Effector memory CD4-positive, alpha-beta T cell (primary cell): ENCODE results near the gene KATNAL1.

Source experiments
- DNase-seq, 3 donors: peaks; one replicate each; pipeline ENCODE4 v3.0.0-alpha.2; 2020
- H3K27ac ChIP-seq: 2 replicates; pipeline ENCODE4 v1.7.0; 2013; ENCODE audit warnings: mild to moderate bottlenecking, low read length, moderate library complexity; ENCODE audit not compliant: insufficient read depth, poor library complexity, severe bottlenecking
- H3K27me3 ChIP-seq: replicated peaks from 2 replicates; pipeline ENCODE4 v1.7.0; 2013; ENCODE audit warnings: mild to moderate bottlenecking, low read length; ENCODE audit not compliant: insufficient read depth, control insufficient read depth, poor library complexity, severe bottlenecking
- H3K36me3 ChIP-seq: 2 replicates; pipeline ENCODE4 v1.7.0; 2013; ENCODE audit warnings: mild to moderate bottlenecking, low read length, moderate library complexity; ENCODE audit not compliant: control insufficient read depth, insufficient read depth
- H3K4me1 ChIP-seq: 2 replicates; pipeline ENCODE4 v1.7.0; 2013; ENCODE audit warnings: low read length, mild to moderate bottlenecking; ENCODE audit not compliant: control insufficient read depth, insufficient read depth, poor library complexity, severe bottlenecking
- H3K4me3 ChIP-seq: 2 replicates; pipeline ENCODE4 v1.7.0; 2013; ENCODE audit warnings: low read length, low read depth, mild to moderate bottlenecking; ENCODE audit not compliant: insufficient read depth, poor library complexity, severe bottlenecking
- H3K9me3 ChIP-seq: 2 replicates; pipeline ENCODE4 v1.7.0; 2013; ENCODE audit warnings: mild to moderate bottlenecking, low read length, moderate library complexity; ENCODE audit not compliant: control insufficient read depth

KATNAL1 gene

DNA sequence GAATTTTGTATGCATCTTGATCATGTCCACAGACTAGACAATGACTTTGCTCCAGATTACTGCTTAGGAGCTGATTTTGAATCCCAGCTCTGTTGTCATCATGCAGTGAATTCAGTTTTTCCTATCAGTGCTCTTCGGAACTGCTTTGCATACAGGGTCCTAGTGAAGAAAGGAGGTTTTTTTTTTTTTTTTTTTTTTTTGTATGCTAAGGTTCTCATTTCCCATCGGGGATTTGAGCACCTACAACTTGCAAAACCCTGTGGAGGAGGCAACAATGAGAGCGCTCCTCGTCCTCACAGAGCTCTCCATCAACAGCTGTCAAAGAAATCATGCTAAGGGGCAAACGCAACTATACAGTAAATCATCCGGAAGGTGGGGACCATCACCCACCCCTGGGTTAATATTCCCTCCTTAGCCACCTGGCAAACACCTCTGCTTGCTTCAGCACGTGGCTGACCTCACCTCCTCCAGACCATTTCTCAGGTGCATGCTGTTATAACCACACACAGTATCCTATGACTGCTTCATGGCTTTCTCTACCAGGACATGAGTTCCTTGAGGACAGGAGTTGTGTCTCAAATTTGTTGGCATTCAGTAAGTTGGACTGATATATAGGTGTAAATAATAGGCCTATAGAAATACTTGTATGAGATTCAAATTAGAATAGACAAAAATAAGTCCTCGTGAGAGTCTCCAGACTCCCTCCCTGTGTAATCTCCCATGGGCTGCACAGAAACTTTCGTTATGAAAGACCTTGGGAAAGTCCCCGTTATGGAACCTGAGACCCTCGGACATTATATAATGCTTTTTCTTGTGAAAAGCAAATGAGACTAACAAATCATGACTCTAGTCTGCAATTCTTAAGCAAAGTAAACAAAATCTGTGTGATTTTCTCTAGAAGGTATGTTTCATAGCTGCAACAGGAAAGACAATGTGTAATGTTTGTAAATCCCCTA lies 113.8 kb downstream of the KATNAL1 start:
- no peaks in the 10 kb centered on the region for H3K9me3 ChIP-seq
- H3K4me3 ChIP-seq, result no peak overlapping the region
- DNase-seq, result no peak
- no peaks in the 10 kb centered on the region for H3K36me3 ChIP-seq
- H3K27me3 ChIP-seq, result no peaks in the 10 kb centered on the region
- H3K27ac ChIP-seq, result no peak overlapping the region
- no peaks in the 10 kb centered on the region for H3K4me1 ChIP-seq

DNA sequence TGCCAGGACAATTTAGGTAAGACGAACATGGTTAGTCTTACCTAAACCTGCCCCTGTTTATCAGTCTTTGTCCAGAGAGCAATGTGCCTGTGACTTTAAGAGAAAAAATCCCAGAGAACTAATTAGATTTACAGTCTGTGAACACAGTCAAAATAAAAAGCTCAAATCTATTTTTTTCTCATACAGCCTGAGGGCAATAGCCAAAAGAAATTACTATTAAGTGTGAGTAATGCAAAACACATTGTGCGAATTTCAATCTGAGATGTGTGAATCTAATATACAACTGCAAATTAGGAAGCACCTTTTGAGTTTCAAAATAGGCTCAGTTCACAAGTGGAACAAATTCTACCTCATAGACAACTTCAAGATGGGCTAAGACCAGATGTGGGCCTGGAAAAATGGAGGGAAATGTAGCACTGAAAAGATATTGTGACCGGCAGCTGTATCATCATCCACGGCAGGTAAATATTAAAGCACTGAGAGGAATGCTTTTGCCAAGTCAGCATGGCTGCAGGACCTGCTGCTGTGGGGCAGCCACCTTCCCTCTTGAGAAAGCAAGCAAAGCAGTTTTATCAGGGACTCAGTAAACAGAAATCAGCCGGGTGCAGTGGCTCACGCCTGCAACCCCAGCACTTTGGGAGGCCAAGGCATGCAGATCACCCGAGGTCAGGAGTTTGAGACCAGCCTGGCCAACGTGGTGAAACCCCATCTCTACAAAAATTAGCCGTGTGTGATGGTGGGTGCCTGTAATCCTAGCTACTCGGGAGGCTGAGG lies 114.8 kb downstream of the KATNAL1 start:
- Histone ChIP-seq H3K27me3 (no peaks in the 10 kb centered on the region), H3K4me3 (no peak overlapping the region), H3K27ac (no peak overlapping the region), H3K4me1 (no peaks in the 10 kb centered on the region), H3K9me3 (no peaks in the 10 kb centered on the region), H3K36me3 (no peaks in the 10 kb centered on the region)
- no peak for DNase-seq

GRCh38 chr13:30191491-30192100 lies 115.8 kb downstream of the KATNAL1 start:
- H3K27ac ChIP-seq, result no peak overlapping the region
- no peaks in the 10 kb centered on the region for H3K9me3 ChIP-seq
- no peaks in the 10 kb centered on the region for H3K27me3 ChIP-seq
- no peak overlapping the region for H3K4me3 ChIP-seq
- H3K36me3 ChIP-seq, result no peaks in the 10 kb centered on the region
- H3K4me1 ChIP-seq, result no peaks in the 10 kb centered on the region
- DNase-seq, result no peak

GRCh38 chr13:30186634-30187415 lies 120.5 kb downstream of the KATNAL1 start:
- H3K4me3 ChIP-seq, result no peak overlapping the region
- no peaks in the 10 kb centered on the region for H3K36me3 ChIP-seq
- no peaks in the 10 kb centered on the region for H3K27me3 ChIP-seq
- no peak overlapping the region for H3K27ac ChIP-seq
- H3K4me1 ChIP-seq, result no peaks in the 10 kb centered on the region
- H3K9me3 ChIP-seq, result no peaks in the 10 kb centered on the region
- no peak for DNase-seq

- no peak for DNase-seq
- H3K4me3 ChIP-seq, result no peak overlapping the region
Observed at GRCh38 chr13:30181888-30182651, 125.3 kb downstream of the KATNAL1 start.

DNA sequence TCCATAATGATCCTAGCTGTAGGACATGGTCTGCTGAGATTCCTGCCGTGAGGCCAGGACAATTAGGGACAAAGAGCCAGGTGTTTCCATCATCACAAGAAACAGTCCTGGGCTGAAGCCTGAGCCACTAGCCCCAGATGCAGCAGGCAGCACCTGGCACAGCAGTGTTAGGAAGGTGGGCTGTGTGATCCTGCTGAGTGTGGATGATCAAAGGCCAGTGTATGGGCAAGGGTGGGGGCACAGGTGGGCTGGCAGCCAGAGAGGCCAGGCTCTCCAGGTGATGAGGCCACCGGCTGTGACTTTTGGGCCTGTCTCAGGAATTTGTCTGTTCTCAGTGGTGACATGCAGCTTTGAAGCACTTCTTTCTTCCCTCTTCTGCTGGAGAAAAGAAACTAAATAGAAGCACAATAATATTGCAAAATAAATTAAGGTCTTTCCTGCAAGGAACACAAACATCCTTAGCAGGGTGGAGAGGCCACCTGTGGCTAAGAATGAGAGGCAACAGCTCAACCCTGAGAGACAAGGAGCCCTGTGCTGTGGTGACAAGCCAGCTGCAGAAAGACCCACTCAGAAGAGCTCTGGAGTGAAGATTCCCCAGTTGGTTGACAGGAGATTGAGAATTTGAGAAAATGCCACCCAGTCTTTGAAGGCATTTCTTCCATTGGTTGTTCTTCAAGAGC lies 127.6 kb downstream of the KATNAL1 start:
- Histone ChIP-seq H3K9me3 (no peaks in the 10 kb centered on the region), H3K4me1 (no peaks in the 10 kb centered on the region), H3K36me3 (no peaks in the 10 kb centered on the region), H3K27me3 (no peaks in the 10 kb centered on the region), H3K27ac (no peak overlapping the region), H3K4me3 (no peak overlapping the region)
- DNase-seq, result no peak

More at GRCh38 chr13:30181888-30182651, 125.3 kb downstream of the KATNAL1 start:
- no peak overlapping the region for H3K27ac ChIP-seq
- no peaks in the 10 kb centered on the region for H3K4me1 ChIP-seq
- H3K36me3 ChIP-seq, result no peaks in the 10 kb centered on the region
- no peaks in the 10 kb centered on the region for H3K27me3 ChIP-seq
- no peaks in the 10 kb centered on the region for H3K9me3 ChIP-seq

- Histone ChIP-seq H3K4me1 (no peaks in the 10 kb centered on the region), H3K27ac (no peak overlapping the region), H3K27me3 (no peaks in the 10 kb centered on the region), H3K4me3 (no peak overlapping the region), H3K9me3 (no peaks in the 10 kb centered on the region), H3K36me3 (no peaks in the 10 kb centered on the region)
- no peak for DNase-seq
Observed at GRCh38 chr13:30178976-30179375, 128.4 kb downstream of the KATNAL1 start.

DNA sequence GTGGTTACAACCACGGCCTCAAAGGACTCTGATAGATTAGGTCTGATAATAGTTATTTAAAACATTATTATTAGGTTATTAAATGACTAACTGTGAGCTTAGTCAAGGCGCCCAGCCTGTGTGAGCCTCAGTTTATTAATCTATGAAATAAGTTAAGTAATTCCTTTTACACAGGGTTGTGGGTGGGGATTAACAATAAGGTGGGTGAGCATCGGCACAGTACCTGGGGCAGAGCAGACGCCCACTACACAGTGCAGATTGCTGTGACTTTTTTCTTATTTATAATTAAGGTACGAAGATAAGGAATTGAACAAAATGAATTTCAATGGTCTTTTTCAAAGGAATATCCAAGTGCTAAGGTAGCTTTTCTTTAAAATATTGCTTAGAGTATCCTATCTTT lies 132.2 kb downstream of the KATNAL1 start:
- Histone ChIP-seq H3K36me3 (no peaks in the 10 kb centered on the region), H3K27ac (no peak overlapping the region), H3K9me3 (no peaks in the 10 kb centered on the region), H3K4me1 (no peaks in the 10 kb centered on the region), H3K27me3 (no peaks in the 10 kb centered on the region), H3K4me3 (no peak overlapping the region)
- no peak for DNase-seq
